GM23338 (cell line): Measurements from ENCODE around the gene MROH2A. TPM values are rescaled to one million over a fixed set of nuclear protein-coding genes. Genes with fewer than 3 reads are reported as not detected.
A peak's percentile ranks its signal among the peaks of the same experiment; 100 is the strongest.

Source experiments
- ATAC-seq: fragments of 200-7000 bp; cut with Tn5 transposase; 3 replicates; pipeline ENCODE4 v1.9.1; 2020
- DNase-seq: peaks from one replicate; pipeline ENCODE4 v3.0.0-alpha.2; 2015; ENCODE audit warnings: low spot score
- H2AFZ ChIP-seq: fragments of 200-600 bp; sonication (generic); 2 replicates; pipeline ENCODE4 v1.8.0; 2016; ENCODE audit warnings: antibody characterized with exemption, mild to moderate bottlenecking, moderate library complexity
- H3F3A ChIP-seq: fragments of 200-600 bp; sonication (generic); replicated peaks from 2 replicates; pipeline ENCODE4 v1.8.0; 2017; ENCODE audit warnings: antibody characterized with exemption, mixed run types, low read depth
- H3K27ac ChIP-seq: fragments of 200-600 bp; sonication (generic); 2 replicates; pipeline ENCODE4 v1.6.1; 2016; ENCODE audit warnings: low read depth
- H3K27me3 ChIP-seq: fragments of 200-600 bp; sonication (generic); 2 replicates; pipeline ENCODE4 v1.8.0; 2016; ENCODE audit warnings: mild to moderate bottlenecking, mixed run types, moderate library complexity; ENCODE audit not compliant: insufficient read depth
- H3K36me3 ChIP-seq: fragments of 200-600 bp; sonication (generic); 2 replicates; pipeline ENCODE4 v1.8.0; 2016; ENCODE audit warnings: mild to moderate bottlenecking; ENCODE audit not compliant: insufficient read depth
- H3K4me1 ChIP-seq: fragments of 200-600 bp; sonication (generic); 2 replicates; pipeline ENCODE4 v1.8.0; 2016; ENCODE audit warnings: mild to moderate bottlenecking, moderate library complexity; ENCODE audit not compliant: insufficient read depth
- H3K4me2 ChIP-seq: fragments of 200-600 bp; sonication (generic); 2 replicates; pipeline ENCODE4 v1.7.1; 2017; ENCODE audit warnings: mixed run types
- H3K4me3 ChIP-seq: fragments of 200-600 bp; sonication (generic); 2 replicates; pipeline ENCODE4 v1.6.1; 2016; ENCODE audit warnings: mixed run types
- H3K79me2 ChIP-seq: fragments of 200-600 bp; sonication (generic); replicated peaks from 2 replicates; pipeline ENCODE4 v1.8.0; 2017; ENCODE audit warnings: mild to moderate bottlenecking; ENCODE audit not compliant: insufficient read depth
- H3K9me2 ChIP-seq: fragments of 200-600 bp; sonication (generic); 2 replicates; pipeline ENCODE4 v1.8.0; 2017; ENCODE audit not compliant: insufficient read depth
- H4K20me1 ChIP-seq: fragments of 200-600 bp; sonication (generic); replicated peaks from 2 replicates; pipeline ENCODE4 v1.8.0; 2017; ENCODE audit warnings: mild to moderate bottlenecking; ENCODE audit not compliant: insufficient read depth
- H3K27ac Mint-ChIP-seq: 2 replicates; pipeline ENCODE4 v1.8.0; 2020; ENCODE audit warnings: inconsistent platforms, mild to moderate bottlenecking, moderate library complexity, mixed read lengths
- H3K27me3 Mint-ChIP-seq: 3 replicates; pipeline ENCODE4 v1.8.0; 2022; ENCODE audit warnings: low read depth, mild to moderate bottlenecking, moderate library complexity, mixed read lengths, inconsistent platforms; ENCODE audit not compliant: insufficient read depth, poor library complexity
- H3K36me3 Mint-ChIP-seq: 3 replicates; pipeline ENCODE4 v1.8.0; 2021; ENCODE audit warnings: low read depth, mild to moderate bottlenecking, inconsistent platforms, moderate library complexity, mixed read lengths
- H3K4me1 Mint-ChIP-seq: 3 replicates; pipeline ENCODE4 v1.8.0; 2020; ENCODE audit warnings: mild to moderate bottlenecking, inconsistent platforms, mixed read lengths
- H3K4me3 Mint-ChIP-seq: 3 replicates; pipeline ENCODE4 v1.8.0; 2021; ENCODE audit warnings: moderate library complexity, mild to moderate bottlenecking, inconsistent platforms, mixed read lengths
- H3K9me3 Mint-ChIP-seq: 3 replicates; pipeline ENCODE4 v1.8.0; 2020; ENCODE audit warnings: moderate library complexity, mild to moderate bottlenecking, inconsistent platforms, mixed read lengths
- CREB1 ChIP-seq: fragments of 250-450 bp; sonication (Bioruptor Pico); IDR thresholded peaks from 2 replicates; pipeline ENCODE4 v1.5.0; 2020; ENCODE audit warnings: low read depth, mild to moderate bottlenecking, moderate library complexity
- EZH2 ChIP-seq: fragments of 200-600 bp; sonication (generic); IDR thresholded peaks from one replicate; pipeline ENCODE4 v1.8.0; 2017; ENCODE audit warnings: antibody characterized with exemption, mild to moderate bottlenecking, low read depth; ENCODE audit not compliant: unreplicated experiment
- EZH2phosphoT487 ChIP-seq: fragments of 200-600 bp; sonication (generic); IDR thresholded peaks from one replicate; pipeline ENCODE4 v1.8.1; 2018; ENCODE audit warnings: antibody characterized with exemption; ENCODE audit not compliant: unreplicated experiment
- JUNB ChIP-seq: IDR thresholded peaks from one replicate; pipeline ENCODE4 v1.6.1; 2016; ENCODE audit warnings: antibody characterized with exemption; ENCODE audit not compliant: unreplicated experiment
- NANOG ChIP-seq: IDR thresholded peaks from 2 replicates; pipeline ENCODE4 v1.6.1; 2016; ENCODE audit warnings: antibody characterized with exemption, borderline replicate concordance
- POLR2AphosphoS5 ChIP-seq: IDR thresholded peaks from 2 replicates; pipeline ENCODE4 v1.6.1; 2016; ENCODE audit warnings: antibody characterized with exemption, low read depth
- REST ChIP-seq: IDR thresholded peaks from one replicate; pipeline ENCODE4 v1.6.1; 2018; ENCODE audit warnings: antibody characterized with exemption; ENCODE audit not compliant: unreplicated experiment
- ZNF114 ChIP-seq: fragments of 250-450 bp; sonication (Bioruptor Pico); IDR thresholded peaks from 2 replicates; pipeline ENCODE4 v1.5.0; 2020; ENCODE audit warnings: mild to moderate bottlenecking, moderate library complexity
- ZNF331 ChIP-seq: fragments of 250-450 bp; sonication (Bioruptor Pico); IDR thresholded peaks from 2 replicates; pipeline ENCODE4 v1.5.0; 2020; ENCODE audit warnings: low read depth, mild to moderate bottlenecking, moderate library complexity
- polyA plus RNA-seq: library from polyadenylated mRNA; unstranded; fragments of >200 nt; fragmentation: Nextera tagmentation; extraction: Ambion mirVana; gene quantifications from 2 replicates; pipeline ENCODE4 v1.2.1, GENCODE V29; 2016
- total RNA-seq: library from RNA; depleted of rRNA; stranded (reverse); fragments of >200 nt; shearing (Covaris generic); gene quantifications from 2 replicates; pipeline ENCODE4 v1.2.3, GENCODE V29; 2014
- TF ChIP-seq, protein P1 (sequence below): fragments of 250-450 bp; sonication (Bioruptor Pico); IDR thresholded peaks from 2 replicates; pipeline ENCODE4 v1.5.0; 2020; ENCODE audit warnings: mild to moderate bottlenecking, moderate library complexity

MROH2A gene
- total and polyA plus RNA-seq, 2 experiments from 2014 or later, result not detected

DNA sequence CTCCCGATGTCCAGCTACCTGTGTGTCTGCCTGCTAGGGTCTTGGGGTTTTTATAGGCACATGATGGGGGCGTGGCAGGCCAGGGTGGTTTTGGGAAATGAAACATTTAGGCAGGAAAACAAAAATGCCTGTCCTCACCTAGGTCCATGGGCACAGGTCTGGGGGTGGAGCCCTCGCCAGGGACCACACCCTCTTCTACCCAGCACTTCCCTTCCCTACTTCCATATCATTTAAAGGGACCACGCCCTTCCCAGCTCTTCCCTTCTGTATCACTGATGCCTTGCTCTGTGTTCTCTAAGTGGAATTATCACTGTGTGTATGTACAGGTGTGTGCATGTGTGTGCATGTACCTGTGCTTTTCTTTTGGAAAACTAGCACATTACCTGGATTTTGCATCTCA is 11.7 kb upstream of the MROH2A start (continued):
- TF ChIP-seq REST (no peak), EZH2 (no peak), NANOG (no peak), EZH2phosphoT487 (no peak), ZNF114 (CRISPR knock-in tag) (no peak), JUNB (no peak), CREB1 (CRISPR knock-in tag) (no peak), ZNF331 (CRISPR knock-in tag) (no peak)

- H4K20me1 ChIP-seq, result no peaks in the 10 kb centered on the region
- no peak overlapping the region for H2AFZ ChIP-seq
- no peak for TF ChIP-seq POLR2AphosphoS5
- TF ChIP-seq, protein P1, sequence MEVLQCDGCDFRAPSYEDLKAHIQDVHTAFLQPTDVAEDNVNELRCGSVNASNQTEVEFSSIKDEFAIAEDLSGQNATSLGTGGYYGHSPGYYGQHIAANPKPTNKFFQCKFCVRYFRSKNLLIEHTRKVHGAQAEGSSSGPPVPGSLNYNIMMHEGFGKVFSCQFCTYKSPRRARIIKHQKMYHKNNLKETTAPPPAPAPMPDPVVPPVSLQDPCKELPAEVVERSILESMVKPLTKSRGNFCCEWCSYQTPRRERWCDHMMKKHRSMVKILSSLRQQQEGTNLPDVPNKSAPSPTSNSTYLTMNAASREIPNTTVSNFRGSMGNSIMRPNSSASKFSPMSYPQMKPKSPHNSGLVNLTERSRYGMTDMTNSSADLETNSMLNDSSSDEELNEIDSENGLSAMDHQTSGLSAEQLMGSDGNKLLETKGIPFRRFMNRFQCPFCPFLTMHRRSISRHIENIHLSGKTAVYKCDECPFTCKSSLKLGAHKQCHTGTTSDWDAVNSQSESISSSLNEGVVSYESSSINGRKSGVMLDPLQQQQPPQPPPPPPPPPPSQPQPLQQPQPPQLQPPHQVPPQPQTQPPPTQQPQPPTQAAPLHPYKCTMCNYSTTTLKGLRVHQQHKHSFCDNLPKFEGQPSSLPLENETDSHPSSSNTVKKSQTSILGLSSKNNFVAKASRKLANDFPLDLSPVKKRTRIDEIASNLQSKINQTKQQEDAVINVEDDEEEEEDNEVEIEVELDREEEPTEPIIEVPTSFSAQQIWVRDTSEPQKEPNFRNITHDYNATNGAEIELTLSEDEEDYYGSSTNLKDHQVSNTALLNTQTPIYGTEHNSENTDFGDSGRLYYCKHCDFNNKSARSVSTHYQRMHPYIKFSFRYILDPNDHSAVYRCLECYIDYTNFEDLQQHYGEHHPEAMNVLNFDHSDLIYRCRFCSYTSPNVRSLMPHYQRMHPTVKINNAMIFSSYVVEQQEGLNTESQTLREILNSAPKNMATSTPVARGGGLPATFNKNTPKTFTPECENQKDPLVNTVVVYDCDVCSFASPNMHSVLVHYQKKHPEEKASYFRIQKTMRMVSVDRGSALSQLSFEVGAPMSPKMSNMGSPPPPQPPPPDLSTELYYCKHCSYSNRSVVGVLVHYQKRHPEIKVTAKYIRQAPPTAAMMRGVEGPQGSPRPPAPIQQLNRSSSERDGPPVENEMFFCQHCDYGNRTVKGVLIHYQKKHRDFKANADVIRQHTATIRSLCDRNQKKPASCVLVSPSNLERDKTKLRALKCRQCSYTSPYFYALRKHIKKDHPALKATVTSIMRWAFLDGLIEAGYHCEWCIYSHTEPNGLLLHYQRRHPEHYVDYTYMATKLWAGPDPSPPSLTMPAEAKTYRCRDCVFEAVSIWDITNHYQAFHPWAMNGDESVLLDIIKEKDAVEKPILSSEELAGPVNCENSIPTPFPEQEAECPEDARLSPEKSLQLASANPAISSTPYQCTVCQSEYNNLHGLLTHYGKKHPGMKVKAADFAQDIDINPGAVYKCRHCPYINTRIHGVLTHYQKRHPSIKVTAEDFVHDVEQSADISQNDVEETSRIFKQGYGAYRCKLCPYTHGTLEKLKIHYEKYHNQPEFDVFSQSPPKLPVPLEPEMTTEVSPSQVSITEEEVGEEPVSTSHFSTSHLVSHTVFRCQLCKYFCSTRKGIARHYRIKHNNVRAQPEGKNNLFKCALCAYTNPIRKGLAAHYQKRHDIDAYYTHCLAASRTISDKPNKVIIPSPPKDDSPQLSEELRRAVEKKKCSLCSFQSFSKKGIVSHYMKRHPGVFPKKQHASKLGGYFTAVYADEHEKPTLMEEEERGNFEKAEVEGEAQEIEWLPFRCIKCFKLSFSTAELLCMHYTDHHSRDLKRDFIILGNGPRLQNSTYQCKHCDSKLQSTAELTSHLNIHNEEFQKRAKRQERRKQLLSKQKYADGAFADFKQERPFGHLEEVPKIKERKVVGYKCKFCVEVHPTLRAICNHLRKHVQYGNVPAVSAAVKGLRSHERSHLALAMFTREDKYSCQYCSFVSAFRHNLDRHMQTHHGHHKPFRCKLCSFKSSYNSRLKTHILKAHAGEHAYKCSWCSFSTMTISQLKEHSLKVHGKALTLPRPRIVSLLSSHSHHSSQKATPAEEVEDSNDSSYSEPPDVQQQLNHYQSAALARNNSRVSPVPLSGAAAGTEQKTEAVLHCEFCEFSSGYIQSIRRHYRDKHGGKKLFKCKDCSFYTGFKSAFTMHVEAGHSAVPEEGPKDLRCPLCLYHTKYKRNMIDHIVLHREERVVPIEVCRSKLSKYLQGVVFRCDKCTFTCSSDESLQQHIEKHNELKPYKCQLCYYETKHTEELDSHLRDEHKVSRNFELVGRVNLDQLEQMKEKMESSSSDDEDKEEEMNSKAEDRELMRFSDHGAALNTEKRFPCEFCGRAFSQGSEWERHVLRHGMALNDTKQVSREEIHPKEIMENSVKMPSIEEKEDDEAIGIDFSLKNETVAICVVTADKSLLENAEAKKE (CRISPR knock-in tag), result no peak
- no peak for TF ChIP-seq ZNF114 (CRISPR knock-in tag)
- TF ChIP-seq NANOG, result no peak
- no peak for TF ChIP-seq CREB1 (CRISPR knock-in tag)
- no peak for TF ChIP-seq REST
- TF ChIP-seq EZH2phosphoT487, result no peak
Observed at GRCh38 chr2:233768076-233768475, 10.1 kb upstream of the MROH2A start.

More at GRCh38 chr2:233768076-233768475, 10.1 kb upstream of the MROH2A start:
- no peaks in the 10 kb centered on the region for H3K27me3 Mint-ChIP-seq
- H3K36me3 Mint-ChIP-seq, result no peaks in the 10 kb centered on the region; the same call in 2 of the 3 replicates
- H3K36me3 ChIP-seq, result no peaks in the 10 kb centered on the region
- DNase-seq, result peak; percentile 11
- no peaks in the 10 kb centered on the region for H3K27me3 ChIP-seq
- H3K4me3 ChIP-seq, result no peak overlapping the region
- H3K9me3 Mint-ChIP-seq, result peaks cover 3% of the 10 kb centered on the region; the same call in 2 of the 3 replicates
- H3K4me2 ChIP-seq, result no peak overlapping the region
- ATAC-seq, result no peak; the same call in 2 of the 3 replicates
- no peak overlapping the region for H3K4me3 Mint-ChIP-seq
- H3K27ac ChIP-seq, result no peak overlapping the region
- no peaks in the 10 kb centered on the region for H3K4me1 ChIP-seq
- no peak overlapping the region for H3K27ac Mint-ChIP-seq
- H3K79me2 ChIP-seq, result no peaks in the 10 kb centered on the region
- H3F3A ChIP-seq, result no peaks in the 10 kb centered on the region
- H3K4me1 Mint-ChIP-seq, result peaks cover 9% of the 10 kb centered on the region
- H3K9me2 ChIP-seq, result no peaks in the 10 kb centered on the region; the same call in 1 of the 2 replicates
